ENCODE data around the gene EDA.

GRCh38 chrX:70029863-70030262, 413.9 kb downstream of the EDA start:
- TF ChIP-seq CTCF (IDR thresholded peaks at IDR 0.05) = no peak
- no peak for TF ChIP-seq POLR2A (IDR thresholded peaks at IDR 0.05)

All from thyroid gland (tissue), 4 donors.